ENCODE data around the gene TSC22D2.

The TSC22D2 gene

DNA sequence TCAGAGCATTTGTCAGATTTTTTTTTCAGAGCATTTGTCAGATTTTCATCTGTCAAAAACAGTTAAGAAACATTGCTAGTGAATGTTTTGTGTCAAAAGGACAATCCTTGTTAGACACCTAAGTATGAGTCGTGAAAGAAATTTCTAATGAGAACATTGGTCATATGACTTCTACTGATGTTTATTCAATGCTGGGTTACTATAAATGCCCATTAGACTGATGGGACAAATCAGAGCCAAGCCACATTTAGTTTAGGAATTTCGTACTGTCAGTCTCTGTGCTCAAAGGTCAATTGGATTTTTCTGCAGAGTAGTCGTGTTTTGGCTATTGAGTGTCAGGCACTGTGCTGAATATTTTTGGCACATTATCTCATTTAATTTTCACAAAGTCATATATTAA is 31.6 kb downstream of the TSC22D2 start:
- no peak overlapping the region for H3K4me3 ChIP-seq
- H3K27ac ChIP-seq = no peak overlapping the region

DNA sequence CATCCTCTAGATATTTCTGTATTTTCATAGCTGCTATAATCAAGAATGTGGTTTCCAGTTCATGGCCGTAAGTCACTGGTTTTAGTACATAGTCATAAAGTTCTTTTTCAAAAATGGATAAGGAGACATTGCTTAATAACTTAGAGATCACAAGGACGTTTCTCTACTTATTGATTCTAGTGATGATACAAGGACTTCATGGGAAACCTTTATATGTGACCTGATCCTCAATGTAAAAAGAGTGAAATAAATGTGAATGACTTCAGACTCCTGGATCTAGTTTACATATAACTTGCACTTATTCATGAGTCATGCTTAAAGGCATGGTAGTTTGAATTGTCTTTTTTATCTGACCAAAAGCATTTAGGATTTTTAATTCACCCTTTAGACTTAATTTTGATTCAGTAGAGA is 35.2 kb downstream of the TSC22D2 start:
- no peak overlapping the region for H3K27ac ChIP-seq
- no peak overlapping the region for H3K4me3 ChIP-seq

DNA sequence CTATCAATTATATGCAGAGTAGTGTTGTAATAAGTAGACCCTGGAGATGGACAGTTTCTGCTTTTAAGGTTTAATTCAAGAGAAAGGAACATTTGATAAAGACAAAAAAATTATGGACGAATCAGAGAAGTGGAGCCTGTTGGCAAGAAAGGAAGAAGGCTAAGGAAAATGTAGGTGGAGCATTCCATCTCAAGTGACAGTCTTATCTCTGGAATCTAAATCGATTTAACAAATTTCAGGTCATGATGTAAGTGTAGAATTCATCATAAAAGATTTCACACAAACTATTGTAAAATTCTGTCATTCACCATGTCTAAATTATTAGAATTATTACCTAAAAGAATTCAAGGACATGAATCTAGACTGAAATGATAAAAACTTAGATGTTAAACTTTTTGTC is 36.3 kb downstream of the TSC22D2 start:
- Histone ChIP-seq H3K27ac (no peak overlapping the region), H3K4me3 (no peak overlapping the region)

DNA sequence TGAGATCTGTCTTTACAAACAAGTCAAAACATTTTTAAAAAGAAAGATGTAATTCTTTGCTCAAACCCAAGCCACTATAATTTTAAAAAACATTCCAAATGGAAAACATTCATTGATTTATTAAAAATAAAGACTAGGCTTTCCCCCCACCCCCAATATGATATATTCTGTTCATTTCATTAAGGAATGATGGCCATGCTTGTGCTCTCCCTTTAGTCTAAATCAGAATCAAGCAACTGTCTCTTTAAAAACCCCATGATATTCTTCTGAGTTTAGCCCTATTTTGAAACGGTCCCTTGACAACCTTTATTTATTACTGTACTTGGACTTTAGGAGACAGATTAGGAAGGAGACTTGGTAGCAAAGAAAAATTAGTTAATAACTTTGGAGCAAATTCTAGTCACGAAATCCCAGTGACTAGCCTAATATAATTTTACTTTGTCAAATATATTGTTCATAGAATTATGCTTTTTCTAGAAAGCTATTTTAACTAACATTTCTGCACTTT is 38.4 kb downstream of the TSC22D2 start:
- no peak overlapping the region for H3K27ac ChIP-seq
- no peak overlapping the region for H3K4me3 ChIP-seq

DNA sequence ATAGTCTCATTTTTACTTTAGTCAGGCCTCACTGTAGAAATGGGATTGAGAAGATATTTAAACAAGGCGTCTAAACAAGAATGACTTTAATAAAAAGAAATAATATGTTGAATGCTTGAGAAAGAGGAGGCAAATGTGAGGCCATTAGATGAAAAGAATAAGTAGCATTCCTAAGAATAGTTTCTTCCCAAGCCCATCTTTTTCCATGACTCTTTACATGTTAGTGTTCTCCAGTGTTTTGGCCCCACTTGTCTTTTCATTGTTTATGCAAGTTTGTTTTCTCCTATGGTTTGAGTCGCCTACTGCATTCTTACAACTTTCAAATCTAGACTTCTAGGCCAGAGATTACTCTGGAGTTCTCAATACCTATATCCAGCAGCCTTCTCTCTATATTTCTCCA is 39.0 kb downstream of the TSC22D2 start:
- no peak overlapping the region for H3K27ac ChIP-seq

DNA sequence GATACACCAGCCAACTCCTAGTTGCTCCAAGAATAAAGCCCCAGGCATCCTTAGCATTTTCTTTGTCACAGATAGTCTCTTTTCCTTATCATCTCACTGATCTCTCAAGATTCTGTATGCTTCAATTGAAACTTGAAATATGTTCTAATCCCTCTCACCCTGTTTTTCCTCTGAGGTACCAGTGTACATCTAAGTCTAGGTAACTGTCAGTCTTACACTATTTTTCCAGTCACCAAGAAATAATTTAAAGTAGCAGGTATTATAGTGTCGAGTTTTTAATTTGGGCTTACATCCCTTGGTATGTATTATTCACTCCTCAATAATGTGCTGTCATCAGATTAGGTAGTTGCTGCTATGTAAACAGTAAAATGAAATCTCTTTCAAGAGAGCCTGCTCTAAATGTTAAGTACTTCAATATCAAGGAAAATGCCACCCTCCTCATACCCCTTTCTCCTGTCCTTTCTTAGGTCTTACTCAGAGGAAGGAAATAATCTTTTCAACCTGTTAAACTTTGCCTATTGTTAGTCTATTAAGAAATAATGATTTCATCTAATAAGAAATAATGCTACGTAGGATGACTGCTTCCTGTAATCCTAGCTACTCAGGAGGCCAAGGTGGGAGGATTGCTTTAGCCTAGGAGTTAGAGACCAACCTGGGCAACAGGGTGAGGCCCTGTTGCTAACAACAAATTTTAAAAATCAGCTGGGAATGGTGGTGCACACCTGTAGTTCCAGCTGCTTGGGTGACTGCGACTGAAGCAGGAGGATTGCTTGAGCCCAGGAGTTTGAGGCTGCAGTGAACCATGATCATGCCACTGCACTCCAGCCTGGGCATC is 39.8 kb downstream of the TSC22D2 start:
- Histone ChIP-seq H3K27ac (peak overlapping the region in 1 of 21 experiments; percentile 8), H3K4me3 (no peak overlapping the region)

More for the DNA sequence above, 39.0 kb downstream of the TSC22D2 start:
- no peak overlapping the region for H3K4me3 ChIP-seq

DNA sequence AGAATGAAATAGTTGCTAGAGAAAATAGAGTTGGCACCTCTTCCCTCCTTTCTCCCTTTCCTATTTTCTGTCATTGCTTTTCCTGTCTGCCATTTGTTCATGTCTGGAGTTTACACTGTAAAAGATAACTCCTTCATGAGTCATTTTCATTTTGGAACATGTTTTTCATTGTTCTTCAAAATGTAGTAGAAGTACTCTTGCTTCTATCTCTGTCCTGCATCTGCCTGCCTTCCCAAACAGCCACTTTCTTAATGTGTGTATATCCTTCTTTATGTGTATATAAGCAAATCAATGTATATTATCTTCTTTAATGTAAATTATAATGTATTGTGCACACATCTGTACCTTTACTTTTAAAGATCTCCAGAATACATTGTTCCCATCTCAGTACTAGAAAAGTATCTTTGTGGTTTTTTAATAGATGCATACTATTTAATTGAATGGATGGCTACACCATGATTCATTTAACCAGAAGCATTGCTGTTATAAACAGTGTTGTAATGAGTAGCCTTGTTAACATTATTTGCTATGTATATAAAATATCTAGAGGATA is 41.1 kb downstream of the TSC22D2 start:
- H3K27ac ChIP-seq = no peak overlapping the region
- H3K4me3 ChIP-seq = no peak overlapping the region

DNA sequence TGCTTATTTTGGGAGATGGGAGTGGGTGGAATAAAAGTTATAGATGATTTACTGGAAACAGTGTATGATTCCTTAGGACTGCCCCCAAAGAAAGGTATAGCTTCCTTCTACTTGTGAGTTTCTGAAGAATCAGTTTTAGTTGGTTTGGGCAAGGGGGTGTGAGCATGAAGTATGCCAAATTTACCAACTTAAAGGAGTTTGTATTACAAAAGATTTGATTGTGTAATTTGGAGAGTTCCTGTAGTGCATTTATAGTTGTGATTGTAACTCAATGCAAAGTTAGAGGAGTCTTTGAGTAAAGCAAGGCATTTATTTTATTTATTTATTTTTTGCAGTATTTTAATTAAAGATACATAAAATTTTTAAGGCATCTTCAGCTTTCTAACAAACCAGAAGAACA is 42.8 kb downstream of the TSC22D2 start:
- Histone ChIP-seq H3K27ac (no peak overlapping the region), H3K4me3 (no peak overlapping the region)

DNA sequence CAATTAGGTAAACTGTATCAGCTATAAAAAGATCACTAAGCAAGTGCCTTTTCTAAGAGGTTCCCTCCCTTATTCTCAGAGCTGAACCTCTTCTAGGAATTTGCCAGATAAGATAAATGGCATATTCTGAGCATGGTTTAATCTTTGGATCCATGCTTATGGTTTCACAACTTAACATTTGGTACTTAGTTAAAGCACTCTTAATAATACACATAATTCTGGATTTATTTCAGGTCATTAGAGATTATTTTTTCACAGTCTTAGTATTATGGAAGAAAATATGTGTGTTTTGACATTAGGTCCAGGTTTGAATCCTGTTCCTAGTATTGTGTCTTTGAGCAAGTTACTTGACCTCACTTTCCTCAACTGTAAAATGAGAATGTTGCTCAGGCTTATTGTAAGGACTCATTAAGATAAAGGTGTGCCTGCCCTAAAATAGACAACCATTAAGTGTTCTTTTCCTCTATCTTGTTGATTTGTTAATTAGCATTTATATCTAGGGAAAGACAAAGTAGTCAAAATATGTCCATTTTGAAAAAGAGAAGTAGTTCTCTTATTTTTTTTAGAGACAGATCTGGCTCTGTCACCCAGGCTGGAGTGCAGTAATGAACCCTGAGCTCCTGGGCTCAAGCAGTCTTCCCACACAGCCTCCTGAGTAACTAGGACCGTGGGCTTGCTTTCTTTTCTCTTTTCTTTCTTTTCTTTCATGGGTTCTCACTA is 43.4 kb downstream of the TSC22D2 start:
- Histone ChIP-seq H3K4me3 (no peak overlapping the region), H3K27ac (no peak overlapping the region)

DNA sequence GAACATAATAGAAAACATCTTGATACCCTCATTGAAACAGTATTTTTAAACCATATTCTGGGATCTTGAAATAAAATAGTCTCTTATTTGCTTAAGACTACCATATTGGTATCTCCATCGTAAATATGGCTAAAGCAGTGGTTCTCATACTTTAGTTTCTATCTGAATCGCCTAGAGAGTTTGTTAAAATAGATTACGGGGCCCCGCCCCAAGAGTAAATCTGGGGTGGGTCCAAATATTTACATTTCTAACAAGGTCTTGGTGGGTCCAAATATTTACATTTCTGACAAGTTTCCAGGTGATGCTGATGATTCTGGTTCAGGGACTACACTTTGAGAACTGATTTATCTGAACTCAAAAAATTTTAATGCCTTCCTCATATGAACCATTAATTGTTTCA is 45.3 kb downstream of the TSC22D2 start:
- Histone ChIP-seq H3K27ac (no peak overlapping the region), H3K4me3 (no peak overlapping the region)

DNA sequence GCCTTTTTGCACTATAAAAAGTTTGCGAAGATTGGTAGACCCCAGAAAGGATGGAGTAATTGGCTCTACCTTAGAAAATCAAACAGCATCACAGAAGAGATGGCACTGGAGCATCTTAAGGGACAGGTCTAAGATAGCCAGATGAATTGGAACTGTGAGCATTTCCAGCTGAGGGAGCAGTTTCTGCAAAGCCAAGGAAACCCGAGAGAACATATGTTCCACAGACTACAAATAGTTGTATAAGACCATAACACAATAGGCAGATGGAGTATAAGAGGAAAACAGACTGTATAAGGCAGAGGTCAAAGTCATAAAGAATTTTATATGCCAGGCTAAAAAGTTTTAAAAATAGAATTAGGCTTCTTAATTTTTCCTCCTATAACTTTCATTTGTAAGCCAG is 46.0 kb downstream of the TSC22D2 start:
- H3K4me3 ChIP-seq = no peak overlapping the region
- H3K27ac ChIP-seq = no peak overlapping the region

DNA sequence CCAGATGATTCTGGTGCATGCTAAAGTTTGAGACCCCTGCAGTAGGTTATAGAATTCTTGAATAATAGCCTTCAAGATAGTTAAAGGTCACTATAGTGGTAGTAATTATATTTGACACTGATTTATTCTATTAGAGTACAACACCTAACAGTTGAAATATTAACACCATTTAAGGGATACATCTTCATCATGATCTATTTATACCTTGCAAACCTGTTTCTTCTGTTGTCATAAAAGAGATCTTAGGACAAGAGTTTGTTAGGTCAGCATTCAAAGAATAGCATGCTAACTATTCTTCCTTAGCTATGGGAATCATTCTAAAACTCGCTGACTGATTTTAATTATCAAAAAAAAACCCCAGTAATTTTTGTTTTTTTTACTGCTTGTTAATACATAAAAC is 46.5 kb downstream of the TSC22D2 start:
- Histone ChIP-seq H3K4me3 (no peak overlapping the region), H3K27ac (no peak overlapping the region)

DNA sequence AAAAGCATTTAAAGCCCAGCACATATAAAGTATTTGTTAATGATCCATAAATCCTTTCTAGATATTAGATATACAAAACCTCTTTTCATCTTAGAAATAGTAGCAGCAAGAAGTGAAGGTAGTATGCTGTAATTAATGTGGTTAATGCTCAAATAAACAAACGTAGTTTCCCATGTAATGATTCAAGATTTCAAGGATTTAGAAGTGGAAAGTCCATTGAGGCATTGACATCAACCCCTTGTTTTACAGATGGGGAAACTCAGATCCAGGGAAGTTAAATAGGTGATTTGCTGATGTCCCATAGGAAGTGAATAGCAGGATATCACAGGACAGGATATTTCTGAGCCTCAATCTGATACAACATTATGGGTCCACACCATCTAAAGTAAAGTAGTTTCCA is 47.2 kb downstream of the TSC22D2 start:
- H3K4me3 ChIP-seq = no peak overlapping the region
- no peak overlapping the region for H3K27ac ChIP-seq

DNA sequence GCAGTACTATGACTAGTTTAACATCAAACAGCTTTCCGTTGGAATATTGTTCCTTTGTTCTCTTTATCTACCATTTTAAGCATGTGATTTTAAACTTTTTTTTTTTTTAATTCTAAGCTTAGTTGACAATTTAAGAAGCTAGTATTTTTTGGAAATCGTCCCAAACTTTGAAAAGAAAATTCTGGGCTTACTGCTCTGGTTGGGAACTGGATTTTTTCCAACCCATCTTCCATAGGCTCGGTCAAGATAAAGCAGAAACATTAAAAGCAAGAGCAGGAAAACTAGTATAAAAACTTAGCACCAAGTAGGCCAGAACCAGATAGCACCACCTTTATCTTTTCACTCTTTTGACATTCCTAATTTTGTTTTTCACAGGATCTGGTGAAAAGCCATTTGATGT is 49.9 kb downstream of the TSC22D2 start:
- Histone ChIP-seq H3K27ac (no peak overlapping the region), H3K4me3 (no peak overlapping the region)

DNA sequence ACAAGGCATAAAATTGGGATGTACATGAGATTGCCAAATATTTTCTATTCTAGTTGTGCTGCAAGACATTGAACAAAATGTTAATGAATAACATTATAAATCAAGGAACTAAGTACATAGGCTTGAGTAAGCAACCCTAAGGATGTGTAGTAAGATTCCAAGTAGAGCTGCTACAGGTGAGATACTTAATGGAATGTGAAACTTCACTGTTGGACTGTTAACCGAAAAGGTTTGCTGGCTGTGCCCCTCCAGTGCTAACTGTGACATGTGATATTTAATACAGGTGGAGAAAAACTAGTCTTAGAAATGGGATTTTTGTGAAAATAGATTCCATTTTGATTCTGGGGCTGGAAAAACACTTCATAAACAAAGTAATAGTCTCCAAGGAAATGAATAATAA is 52.4 kb downstream of the TSC22D2 start:
- H3K27ac ChIP-seq = no peak overlapping the region

DNA sequence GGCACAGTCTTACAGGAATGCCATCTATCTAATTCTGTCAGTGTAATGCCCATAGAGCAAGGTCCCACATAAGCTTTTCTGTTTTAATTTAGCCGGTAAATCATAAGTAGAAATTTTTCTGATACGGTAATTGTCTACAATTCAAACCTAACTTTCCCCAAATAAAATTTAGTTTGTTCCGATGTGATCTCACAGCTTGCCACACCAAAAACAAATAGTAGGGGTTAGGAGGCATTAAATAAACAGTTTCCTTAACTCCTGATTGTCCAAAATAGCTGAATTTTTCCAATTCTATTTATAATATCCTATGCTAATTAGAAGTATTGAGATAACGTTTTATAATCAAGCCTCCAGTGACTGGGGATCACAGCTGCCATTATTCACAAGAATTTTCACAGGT is 53.3 kb downstream of the TSC22D2 start:
- no peak overlapping the region for H3K4me3 ChIP-seq
- no peak overlapping the region for H3K27ac ChIP-seq

More for the DNA sequence above, 52.4 kb downstream of the TSC22D2 start:
- H3K4me3 ChIP-seq = no peak overlapping the region

DNA sequence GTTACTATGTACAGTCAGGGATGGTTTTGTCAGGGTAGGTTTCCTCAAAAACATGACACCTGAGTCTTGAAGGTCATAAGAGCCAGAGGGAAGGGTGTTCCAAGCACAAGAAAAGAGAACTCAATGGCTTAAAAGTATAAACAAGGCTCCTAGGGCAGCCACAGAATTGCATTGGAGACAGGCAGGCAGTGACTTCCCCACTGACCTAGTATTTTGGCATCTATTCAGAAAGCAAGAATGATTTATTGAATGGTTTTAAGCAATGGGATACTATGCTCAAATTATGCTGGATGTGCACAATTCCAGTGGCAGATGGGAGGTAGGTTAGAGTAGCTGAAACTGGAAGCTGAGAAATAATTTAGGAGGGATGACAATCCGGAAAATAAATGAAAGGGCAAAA is 54.0 kb downstream of the TSC22D2 start:
- Histone ChIP-seq H3K4me3 (no peak overlapping the region), H3K27ac (no peak overlapping the region)

DNA sequence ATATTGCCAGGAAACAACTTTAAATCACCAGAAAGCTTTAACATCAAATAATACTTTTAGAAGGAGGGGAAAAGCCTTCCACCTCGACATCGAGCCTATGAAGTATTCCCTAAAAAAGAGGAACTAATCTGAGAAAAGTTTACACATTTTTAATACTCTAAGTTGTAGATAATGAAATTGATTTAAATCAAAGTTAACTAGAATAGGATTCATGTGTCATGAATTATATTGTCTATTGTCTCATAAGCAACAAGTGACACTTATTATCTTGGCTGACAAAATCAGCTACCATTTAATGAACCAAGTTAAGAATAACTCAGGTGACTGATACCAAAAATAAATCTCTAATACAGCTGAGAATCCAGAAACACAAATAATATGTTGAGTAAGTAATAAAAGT is 56.6 kb downstream of the TSC22D2 start:
- no peak overlapping the region for H3K27ac ChIP-seq

DNA sequence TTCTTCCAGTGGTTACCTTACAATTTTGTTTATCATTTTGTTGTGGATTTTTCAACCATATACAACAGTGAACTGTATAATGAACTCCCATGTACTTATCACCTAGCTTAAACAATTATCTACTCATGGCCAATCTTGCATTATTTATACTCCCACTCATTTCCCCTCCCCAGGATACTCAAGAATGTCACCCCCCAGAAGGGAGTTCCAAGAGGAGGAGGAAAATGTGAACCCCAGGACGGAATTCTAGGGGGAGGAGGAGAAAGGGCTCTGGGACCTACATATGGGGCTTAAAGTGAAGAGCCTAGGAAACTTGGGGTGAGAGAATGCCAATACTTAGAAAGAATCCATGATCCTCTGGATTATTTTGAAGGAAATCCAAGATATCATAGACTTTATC is 59.3 kb downstream of the TSC22D2 start:
- no peak overlapping the region for H3K27ac ChIP-seq
- no peak overlapping the region for H3K4me3 ChIP-seq

More for the DNA sequence above, 56.6 kb downstream of the TSC22D2 start:
- no peak overlapping the region for H3K4me3 ChIP-seq

DNA sequence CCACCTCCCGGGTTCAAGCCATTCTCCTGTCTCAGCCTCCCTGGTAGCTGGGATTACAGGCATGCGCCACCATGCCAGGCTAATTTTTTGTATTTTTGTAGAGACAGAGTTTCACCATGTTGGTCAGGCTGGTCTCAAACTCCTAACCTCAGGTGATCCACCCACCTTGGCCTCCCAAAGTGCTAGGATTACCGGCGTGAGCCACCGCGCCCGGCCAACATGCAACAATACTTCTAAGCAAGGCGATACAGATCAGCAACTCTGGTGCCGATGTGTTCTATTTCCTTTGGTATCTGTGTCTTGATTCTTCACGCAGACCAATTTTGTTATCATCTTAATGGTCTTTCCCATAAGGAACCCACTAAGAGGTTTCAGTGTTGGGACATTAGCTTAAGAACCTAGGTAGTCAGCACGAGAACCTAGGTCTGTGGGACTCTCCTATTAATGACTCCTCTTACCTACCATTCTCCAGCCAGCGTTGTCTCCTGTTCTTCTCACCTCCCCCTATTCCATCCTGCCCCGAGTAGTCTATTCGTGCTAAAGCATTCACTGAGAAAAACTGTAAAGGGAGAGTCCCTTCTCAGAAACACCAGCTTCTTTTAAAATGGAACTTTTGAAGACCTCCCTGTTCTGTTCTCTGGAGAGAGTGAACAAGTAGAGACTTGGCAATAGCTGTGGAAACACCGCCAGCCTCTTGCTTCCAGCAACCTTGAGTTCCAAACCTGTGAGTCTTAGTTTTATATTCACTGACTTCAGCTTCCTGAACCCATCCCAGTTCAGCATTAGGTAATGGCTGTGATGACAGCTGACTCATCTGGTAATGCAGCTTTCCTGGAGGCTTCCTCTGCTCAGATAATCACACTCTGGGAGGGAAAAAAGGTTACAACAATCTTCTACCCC is 61.2 kb downstream of the TSC22D2 start:
- Histone ChIP-seq H3K4me3 (no peak overlapping the region), H3K27ac (peak overlapping the region in 17 of 21 experiments; percentile 24 to 76 (median 55))

All from skin epidermis (tissue), 12 donors.